PC-3 (cell line): ENCODE data around the gene APMAP.

Source experiments
- EZH2phosphoT487 ChIP-seq: fragments of 300-600 bp; sonication (generic); IDR thresholded peaks from 2 replicates; pipeline ENCODE4 v1.6.1; 2018; ENCODE audit warnings: mild to moderate bottlenecking, antibody characterized with exemption, low read length, borderline replicate concordance
- TF ChIP-seq, protein P1 (sequence below): fragments of 300-600 bp; sonication (generic); conservative IDR thresholded peaks from 2 replicates; pipeline ENCODE4 v1.5.1; 2017; ENCODE audit warnings: antibody characterized with exemption, low read depth, mild to moderate bottlenecking, low read length

DNA sequence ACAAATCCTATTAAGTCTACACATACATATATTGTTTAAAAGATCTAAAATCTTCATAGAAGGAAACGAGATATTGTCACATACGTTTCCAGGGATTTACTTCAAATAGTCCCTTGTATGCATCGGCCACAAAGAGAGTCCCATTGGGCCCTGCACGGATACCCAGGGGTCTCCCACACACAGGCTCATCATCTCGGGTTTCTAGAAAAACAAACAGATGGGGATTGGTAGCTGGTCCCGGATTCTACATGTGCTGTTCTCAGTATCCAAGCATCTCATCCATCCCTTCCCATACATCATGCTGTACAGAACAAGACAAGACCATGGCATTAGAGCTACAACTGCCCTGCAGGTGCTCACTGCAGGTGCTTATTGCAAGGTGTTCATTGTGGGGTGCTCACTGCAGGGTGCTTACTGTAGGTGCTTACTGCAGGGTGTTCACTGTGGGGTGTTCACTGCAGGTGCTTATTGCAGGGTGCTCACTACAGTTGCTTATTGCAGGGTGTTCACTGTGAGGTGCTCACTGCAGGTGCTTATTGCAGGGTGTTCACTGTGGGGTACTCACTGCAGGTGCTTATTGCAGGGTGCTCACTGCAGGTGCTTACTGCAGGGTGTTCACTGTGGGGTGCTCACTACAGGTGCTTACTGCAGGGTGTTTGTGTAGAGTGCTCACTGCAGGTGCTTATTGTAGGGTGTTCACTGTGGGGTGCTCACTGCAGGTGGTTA is 21.0 kb downstream of the APMAP start:
- TF ChIP-seq, protein P1, sequence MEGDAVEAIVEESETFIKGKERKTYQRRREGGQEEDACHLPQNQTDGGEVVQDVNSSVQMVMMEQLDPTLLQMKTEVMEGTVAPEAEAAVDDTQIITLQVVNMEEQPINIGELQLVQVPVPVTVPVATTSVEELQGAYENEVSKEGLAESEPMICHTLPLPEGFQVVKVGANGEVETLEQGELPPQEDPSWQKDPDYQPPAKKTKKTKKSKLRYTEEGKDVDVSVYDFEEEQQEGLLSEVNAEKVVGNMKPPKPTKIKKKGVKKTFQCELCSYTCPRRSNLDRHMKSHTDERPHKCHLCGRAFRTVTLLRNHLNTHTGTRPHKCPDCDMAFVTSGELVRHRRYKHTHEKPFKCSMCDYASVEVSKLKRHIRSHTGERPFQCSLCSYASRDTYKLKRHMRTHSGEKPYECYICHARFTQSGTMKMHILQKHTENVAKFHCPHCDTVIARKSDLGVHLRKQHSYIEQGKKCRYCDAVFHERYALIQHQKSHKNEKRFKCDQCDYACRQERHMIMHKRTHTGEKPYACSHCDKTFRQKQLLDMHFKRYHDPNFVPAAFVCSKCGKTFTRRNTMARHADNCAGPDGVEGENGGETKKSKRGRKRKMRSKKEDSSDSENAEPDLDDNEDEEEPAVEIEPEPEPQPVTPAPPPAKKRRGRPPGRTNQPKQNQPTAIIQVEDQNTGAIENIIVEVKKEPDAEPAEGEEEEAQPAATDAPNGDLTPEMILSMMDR, result no peak
- no peak for TF ChIP-seq EZH2phosphoT487
